ENCODE measurements around the gene AMZ1. TPM values are rescaled to one million over a fixed set of nuclear protein-coding genes. Genes with fewer than 3 reads are reported as not detected.
"Not testable (repeated sequence)": the region's sequence is repeated elsewhere in the genome, so short reads cannot be mapped to it uniquely, and the experiment has no call there.

Gene AMZ1
- total RNA-seq, 4 donors from 2014 or later: 0.39 to 1.7 (median 1.2) TPM

GRCh38 chr7:2687338-2687869, 598 bp upstream of the AMZ1 start:
- Histone ChIP-seq H3K4me1 (peaks cover 0 to 24% (median 11%) of the 10 kb centered on the region in 4 donors), H3K27ac (peak overlapping the region in 1 of 4 donors; percentile 35), H3K27me3 (peaks cover 0 to 49% of the 10 kb centered on the region in 2 donors), H3K9me3 (peaks cover 0 to 6% (median 0%) of the 10 kb centered on the region in 4 donors), H3K36me3 (no peaks in the 10 kb centered on the region), H3K4me3 (peak overlapping the region in 1 of 4 donors; percentile 38)
- DNase-seq (ENCODE audit: low spot score in 2 of 2): no peak
- TF ChIP-seq EP300 (IDR thresholded peaks at IDR 0.05) (peak in 1 of 2 donors; percentile 12), POLR2A (IDR thresholded peaks at IDR 0.05) (no peak)
- WGBS, 2 donors: 38 to 43% methylated on average over 17 of the region's 17 CpGs

GRCh38 chr7:2688409-2689342, 674 bp downstream of the AMZ1 start:
- peak overlapping the region in 2 of 4 donors; percentile 7 to 38 for H3K4me3 ChIP-seq
- no peaks in the 10 kb centered on the region for H3K9me3 ChIP-seq
- TF ChIP-seq CTCF (IDR thresholded peaks at IDR 0.05) (no peak), POLR2A (IDR thresholded peaks at IDR 0.05) (no peak), EP300 (IDR thresholded peaks at IDR 0.05) (no peak)
- no peak overlapping the region for H3K27ac ChIP-seq
- 8 to 14% methylated on average over 25 to 58 of the region's 62 CpGs for WGBS, 2 donors
- H3K4me1 ChIP-seq: peaks cover 0 to 24% (median 11%) of the 10 kb centered on the region in 4 donors
- no peaks in the 10 kb centered on the region for H3K36me3 ChIP-seq
- no peak for DNase-seq (ENCODE audit: low spot score in 2 of 2)
- H3K27me3 ChIP-seq: peaks cover 0 to 49% of the 10 kb centered on the region in 2 donors

GRCh38 chr7:2689343-2689847, 1.4 kb downstream of the AMZ1 start:
- Histone ChIP-seq H3K9me3 (no peaks in the 10 kb centered on the region), H3K36me3 (no peaks in the 10 kb centered on the region), H3K27ac (no peak overlapping the region), H3K4me1 (peaks cover 0 to 24% (median 11%) of the 10 kb centered on the region in 4 donors), H3K4me3 (no peak overlapping the region), H3K27me3 (peaks cover 0 to 49% of the 10 kb centered on the region in 2 donors)
- WGBS, 2 donors: 60 to 65% methylated on average over 11 to 16 of the region's 16 CpGs
- TF ChIP-seq POLR2A (IDR thresholded peaks at IDR 0.05) (no peak), EP300 (IDR thresholded peaks at IDR 0.05) (no peak), CTCF (IDR thresholded peaks at IDR 0.05) (no peak)
- no peak for DNase-seq (ENCODE audit: low spot score in 2 of 2)

GRCh38 chr7:2689951-2690705, 2.1 kb downstream of the AMZ1 start:
- H3K27ac ChIP-seq: no peak overlapping the region
- H3K9me3 ChIP-seq: no peaks in the 10 kb centered on the region
- no peaks in the 10 kb centered on the region for H3K36me3 ChIP-seq
- DNase-seq (ENCODE audit: low spot score in 2 of 2): no peak
- TF ChIP-seq EP300 (IDR thresholded peaks at IDR 0.05) (no peak), CTCF (IDR thresholded peaks at IDR 0.05) (no peak), POLR2A (IDR thresholded peaks at IDR 0.05) (no peak)
- H3K4me3 ChIP-seq: no peak overlapping the region
- H3K27me3 ChIP-seq: peaks cover 0 to 49% of the 10 kb centered on the region in 2 donors
- WGBS, 2 donors: 76% methylated on average over 23 of the region's 23 CpGs
- H3K4me1 ChIP-seq: peaks cover 0 to 24% (median 11%) of the 10 kb centered on the region in 4 donors

GRCh38 chr7:2691011-2691707, 3.2 kb downstream of the AMZ1 start:
- H3K4me1 ChIP-seq: peaks cover 0 to 24% (median 11%) of the 10 kb centered on the region in 4 donors
- no peaks in the 10 kb centered on the region for H3K36me3 ChIP-seq
- 81 to 85% methylated on average over 18 of the region's 18 CpGs for WGBS, 2 donors
- no peaks in the 10 kb centered on the region for H3K9me3 ChIP-seq
- TF ChIP-seq EP300 (IDR thresholded peaks at IDR 0.05): no peak
- no peak for TF ChIP-seq CTCF (IDR thresholded peaks at IDR 0.05)
- no peak for TF ChIP-seq POLR2A (IDR thresholded peaks at IDR 0.05)
- no peak overlapping the region for H3K4me3 ChIP-seq
- H3K27me3 ChIP-seq: peaks cover 0 to 39% of the 10 kb centered on the region in 2 donors
- no peak overlapping the region for H3K27ac ChIP-seq
- no peak for DNase-seq (ENCODE audit: low spot score in 2 of 2)

GRCh38 chr7:2691932-2692439, 4.0 kb downstream of the AMZ1 start:
- H3K36me3 ChIP-seq; DNase-seq (ENCODE audit: low spot score in 2 of 2): not testable (repeated sequence)
- 91 to 92% methylated on average over 22 to 23 of the region's 23 CpGs for WGBS, 2 donors

More at GRCh38 chr7:2691932-2692439, 4.0 kb downstream of the AMZ1 start:
- Histone ChIP-seq H3K4me1 (peaks cover 0 to 23% (median 11%) of the 10 kb centered on the region in 4 donors), H3K27me3 (peaks cover 0 to 30% of the 10 kb centered on the region in 2 donors)
- not testable (repeated sequence) for H3K27ac ChIP-seq, H3K9me3 ChIP-seq, H3K4me3 ChIP-seq
